ENCODE results near the gene MPC1.
A peak's percentile ranks its signal among the peaks of the same experiment; 100 is the strongest.
"Not testable (repeated sequence)": the region's sequence is repeated elsewhere in the genome, so short reads cannot be mapped to it uniquely, and the experiment has no call there.

The MPC1 gene

DNA sequence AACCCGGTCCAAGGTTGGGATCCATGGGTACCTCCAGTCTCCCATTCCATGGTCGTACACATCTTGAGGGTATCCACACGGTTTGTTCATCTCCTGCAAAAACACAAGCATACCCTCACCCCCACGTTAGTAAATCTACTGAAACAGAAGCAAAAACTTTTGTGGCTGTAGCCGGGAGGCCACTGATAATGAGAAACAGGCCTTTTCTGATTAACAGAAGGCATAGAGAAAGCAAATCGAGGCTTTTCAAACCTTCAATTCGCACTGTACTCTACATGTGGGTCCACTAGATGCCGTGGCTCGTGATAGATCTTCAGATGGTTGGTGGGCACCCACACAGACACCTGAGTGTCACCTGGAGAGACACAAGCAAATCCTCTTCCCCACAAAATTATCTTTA, 37.1 kb downstream of the MPC1 start:
- not testable (repeated sequence) for DNase-seq (ENCODE audit: low read depth in 2 of 2)

- DNase-seq (ENCODE audit: low read depth in 2 of 2) = not testable (repeated sequence)
Observed at GRCh38 chr6:166344921-166345320, 37.8 kb downstream of the MPC1 start.

GRCh38 chr6:166344240-166344639, 38.5 kb downstream of the MPC1 start:
- no peak for DNase-seq (ENCODE audit: low read depth in 2 of 2)

GRCh38 chr6:166343150-166343487, 39.6 kb downstream of the MPC1 start:
- DNase-seq (ENCODE audit: low read depth in 2 of 2) = no peak

- DNase-seq (ENCODE audit: low read depth in 2 of 2) = peak; percentile 59 to 74
Observed at GRCh38 chr6:166342349-166343149, 40.2 kb downstream of the MPC1 start, which contains the start of gene SFT2D1. TSS of gene SFT2D1 (minus strand) at chr6:166342545. CDS start at chr6:166342481, 64 bp downstream.

DNA sequence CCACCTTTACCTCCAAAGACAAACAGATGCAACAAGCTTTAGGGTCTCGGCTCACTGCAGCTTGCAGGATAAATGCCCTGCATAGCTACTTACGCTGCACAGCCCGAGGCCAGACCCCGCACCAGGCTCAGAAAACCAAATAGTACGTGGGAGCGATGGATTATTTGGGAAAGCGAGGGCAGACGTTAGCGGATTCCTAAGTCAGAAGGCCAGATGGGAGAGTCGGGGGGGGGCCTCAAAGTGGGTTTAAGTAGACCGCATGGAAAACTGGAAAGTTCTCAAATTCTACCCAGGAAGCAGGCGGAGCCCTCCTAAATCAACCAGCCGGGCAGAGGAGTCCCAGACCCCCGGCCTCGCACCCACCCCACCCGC, 40.8 kb downstream of the MPC1 start:
- DNase-seq (ENCODE audit: low read depth in 2 of 2) = no peak

DNA sequence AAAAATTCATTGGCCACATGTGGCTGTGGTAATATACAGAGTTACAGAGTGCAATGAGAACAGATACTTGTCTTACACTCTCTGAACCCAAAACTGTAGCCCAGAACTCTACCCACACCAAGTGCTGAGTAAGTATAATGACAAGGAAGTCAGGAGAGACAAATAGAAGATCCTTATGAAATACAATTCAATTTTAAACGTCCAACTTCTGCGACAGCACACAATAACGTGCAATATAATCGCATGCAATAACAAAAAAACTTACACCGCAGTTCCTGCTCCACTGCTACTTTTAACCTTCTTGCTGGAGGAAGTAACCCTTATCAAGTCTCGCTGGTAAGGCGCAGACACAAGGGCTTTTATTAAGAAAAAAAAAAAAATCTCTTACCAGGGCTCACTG, 41.3 kb downstream of the MPC1 start:
- DNase-seq (ENCODE audit: low read depth in 2 of 2) = no peak

GRCh38 chr6:166338854-166339253, 43.9 kb downstream of the MPC1 start:
- DNase-seq (ENCODE audit: low read depth in 2 of 2) = no peak

DNA sequence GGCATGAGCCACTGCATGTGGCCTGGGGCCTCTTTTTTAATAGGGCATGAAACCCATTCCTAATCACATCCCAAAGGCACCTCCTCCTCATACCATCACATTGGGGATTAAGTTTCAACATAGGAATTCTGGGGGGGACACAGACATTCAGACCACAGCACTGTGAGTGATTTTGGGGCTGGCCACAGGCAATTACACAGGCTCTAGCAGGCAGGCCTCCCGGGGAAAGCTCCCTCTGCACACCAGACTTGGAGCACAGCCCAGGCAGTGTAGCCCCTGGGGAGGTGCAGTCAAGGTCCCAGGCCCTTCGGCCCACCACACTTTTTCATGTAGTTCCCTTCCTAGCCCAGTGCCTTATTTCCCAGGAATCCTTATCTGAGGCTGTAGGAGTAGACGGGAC, 45.9 kb downstream of the MPC1 start:
- no peak for DNase-seq (ENCODE audit: low read depth in 2 of 2)

DNA sequence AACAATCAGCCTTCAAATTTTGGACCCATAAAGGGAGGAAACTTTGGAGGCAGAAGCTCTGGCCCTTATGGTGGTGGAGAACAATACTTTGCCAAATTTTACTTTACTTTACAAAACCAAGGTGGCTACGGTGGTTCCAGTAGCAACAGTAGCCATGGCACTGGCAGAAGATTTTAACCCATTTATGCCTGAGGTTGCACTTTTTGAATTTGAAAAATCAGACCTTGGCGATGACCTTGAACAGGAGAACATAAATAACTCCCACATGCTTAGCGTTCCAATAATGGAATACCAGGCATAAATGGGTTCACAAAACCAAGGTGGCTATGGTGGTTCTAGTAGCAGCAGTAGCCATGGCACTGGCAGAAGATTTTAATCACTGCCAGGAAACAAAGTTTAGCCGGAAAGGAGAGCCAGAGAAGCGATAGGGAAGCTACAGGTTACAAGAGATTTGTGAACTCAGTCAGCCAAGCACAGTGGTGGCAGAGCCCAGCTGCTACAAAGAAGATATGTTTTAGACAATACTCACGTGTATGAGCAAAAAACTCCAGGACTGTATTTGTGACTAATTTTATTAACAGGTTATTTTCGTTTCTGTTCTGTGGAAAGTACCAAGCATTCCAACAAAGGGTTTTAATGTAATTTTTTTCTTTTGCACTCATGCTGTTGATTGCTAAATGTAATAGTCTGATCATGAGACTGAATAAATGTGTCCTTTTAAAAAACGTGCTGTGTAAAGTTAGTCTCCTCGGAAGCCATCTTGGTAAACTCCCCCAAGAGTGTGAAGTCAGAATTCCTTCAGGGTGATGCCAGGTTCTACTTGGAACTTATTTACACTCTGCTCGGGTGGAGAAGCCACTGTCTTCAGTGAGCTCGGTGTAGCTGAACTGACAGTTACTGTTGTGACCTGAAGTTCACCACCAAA, 47.1 kb downstream of the MPC1 start:
- DNase-seq (ENCODE audit: low read depth in 2 of 2) = no peak

DNA sequence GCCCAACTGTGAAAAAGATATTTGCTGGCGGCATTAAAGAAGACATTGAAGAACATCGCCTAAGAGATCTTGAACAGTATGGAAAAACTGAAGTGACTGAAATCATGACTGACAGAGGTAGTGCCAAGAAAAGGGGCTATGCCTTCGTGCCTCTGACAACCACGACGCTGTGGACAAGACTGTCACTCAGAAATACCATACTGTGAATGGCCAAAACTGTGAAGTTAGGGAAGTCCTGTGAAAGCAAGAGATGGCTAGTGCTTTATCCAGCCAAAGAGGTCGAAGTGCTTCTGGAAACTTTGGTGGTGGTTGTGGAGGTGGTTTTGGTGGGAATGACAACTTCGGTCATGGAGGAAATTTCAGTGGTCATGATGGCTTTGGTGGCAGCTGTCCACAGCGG, 47.9 kb downstream of the MPC1 start:
- DNase-seq (ENCODE audit: low read depth in 2 of 2) = no peak

- no peak for DNase-seq (ENCODE audit: low read depth in 2 of 2)
Observed at GRCh38 chr6:166333172-166333995, 49.4 kb downstream of the MPC1 start.

DNA sequence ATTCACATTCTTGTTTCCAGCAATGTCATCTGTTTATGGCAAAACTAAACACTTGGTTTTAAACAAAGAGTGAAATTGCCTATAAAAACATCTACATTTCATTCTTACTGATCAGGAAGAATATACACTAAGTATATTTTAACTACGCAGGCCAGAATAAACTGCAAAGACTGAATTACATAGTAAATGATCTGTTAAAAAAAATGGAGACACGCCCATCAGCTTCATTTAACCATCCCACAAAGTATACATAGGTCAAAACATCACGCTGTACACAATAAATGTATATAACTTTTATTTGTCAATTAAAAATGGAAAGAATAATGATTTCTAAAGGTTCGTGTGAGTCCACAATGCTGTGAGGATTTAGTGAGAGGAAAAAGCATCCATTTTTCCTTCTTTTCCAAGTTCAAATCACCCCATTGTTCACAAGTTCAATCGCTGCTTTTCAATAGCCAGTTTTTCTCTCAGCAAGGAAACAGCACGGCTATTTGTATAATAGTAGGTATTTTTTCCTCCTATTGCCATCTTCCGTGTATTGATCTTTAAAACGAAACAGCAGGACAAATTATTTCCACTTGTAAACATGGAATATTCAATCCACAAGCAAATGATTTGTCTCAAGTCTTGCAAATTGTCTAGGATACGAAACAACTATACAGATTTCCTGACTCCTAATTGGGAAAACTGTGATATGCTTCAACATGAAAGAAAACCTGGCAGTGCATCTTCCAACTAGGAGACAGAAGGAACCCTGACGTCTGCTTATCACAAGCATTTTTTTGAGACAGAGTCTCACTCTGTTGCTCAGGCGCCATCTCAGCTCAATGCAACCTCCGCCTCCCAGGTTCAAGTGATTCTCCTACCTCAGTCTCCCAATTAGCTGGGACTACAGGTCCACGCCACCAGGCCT, 51.0 kb downstream of the MPC1 start:
- no peak for DNase-seq (ENCODE audit: low read depth in 2 of 2)

GRCh38 chr6:166330612-166331011, 52.1 kb downstream of the MPC1 start:
- DNase-seq (ENCODE audit: low read depth in 2 of 2) = no peak

- DNase-seq (ENCODE audit: low read depth in 2 of 2) = no peak
Observed at GRCh38 chr6:166325383-166326042, 57.2 kb downstream of the MPC1 start.

DNA sequence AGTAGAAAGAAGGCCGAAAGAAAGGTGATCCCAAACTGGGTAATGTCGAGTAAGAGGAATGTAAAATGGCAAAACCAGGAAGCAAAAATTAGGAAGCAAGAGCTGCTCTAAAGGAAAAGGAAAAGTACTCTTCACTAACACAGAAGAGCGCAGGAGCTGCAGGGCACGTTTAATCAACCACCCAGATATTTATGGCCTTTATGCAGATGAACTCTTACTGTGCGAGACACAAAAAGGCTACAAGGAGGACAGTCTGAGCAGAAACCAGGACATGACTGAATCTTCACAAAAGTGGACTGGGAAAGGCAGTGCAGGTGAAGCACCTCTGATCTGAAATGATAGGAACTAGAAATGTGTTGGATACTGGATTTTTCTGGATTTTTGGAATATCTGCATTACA, 59.3 kb downstream of the MPC1 start:
- no peak for DNase-seq (ENCODE audit: low read depth in 2 of 2)

DNA sequence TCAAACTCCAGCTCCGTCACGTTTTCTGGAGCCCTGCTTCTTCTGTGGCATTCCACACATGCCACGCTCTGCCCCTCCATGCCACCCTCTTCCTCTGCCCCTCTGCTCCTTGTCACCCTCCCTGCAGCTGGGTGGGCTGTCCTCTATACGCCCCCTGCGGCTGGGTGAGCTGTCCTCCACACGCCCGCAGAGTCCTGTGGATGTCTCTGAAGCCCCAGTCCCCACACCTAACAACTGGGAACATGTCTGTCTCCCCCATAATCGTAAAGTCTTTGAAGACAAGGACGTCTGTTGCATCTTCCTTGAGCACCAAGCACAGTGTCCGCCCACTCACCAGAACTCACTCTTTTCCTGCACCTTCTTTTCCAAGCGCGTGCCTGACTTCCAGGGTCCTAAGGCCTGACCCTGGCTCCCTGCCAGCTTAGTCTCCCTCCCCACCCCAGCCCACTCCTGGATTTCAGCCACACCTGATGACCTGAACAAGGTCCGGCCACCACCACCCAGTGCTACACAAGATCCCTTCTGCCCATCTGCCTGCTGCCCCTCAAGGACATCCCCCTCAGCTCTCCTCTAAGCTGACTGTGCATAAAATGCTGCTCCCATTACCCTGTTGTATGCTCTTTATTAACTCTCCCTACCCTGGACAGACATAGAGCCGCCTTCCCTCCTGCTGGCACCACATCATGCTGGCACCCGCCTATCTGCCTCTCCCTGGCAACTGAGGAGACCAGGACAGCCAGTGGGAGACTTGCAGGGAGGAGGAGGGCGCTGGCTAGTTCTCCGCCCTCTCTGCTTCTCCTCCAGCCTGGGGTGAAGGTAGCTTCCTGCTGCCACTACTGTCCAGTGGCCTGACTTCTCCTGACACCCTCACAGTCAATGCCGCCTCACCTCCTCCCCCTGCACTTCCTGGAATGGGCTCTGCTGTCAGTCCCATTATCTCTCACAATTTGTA, 63.8 kb downstream of the MPC1 start:
- no peak for DNase-seq (ENCODE audit: low read depth in 2 of 2)

- DNase-seq (ENCODE audit: low read depth in 2 of 2) = no peak
Observed at GRCh38 chr6:166318227-166318626, 64.5 kb downstream of the MPC1 start.

Measured in stimulated activated CD4-positive, alpha-beta T cell treated with anti-CD3 and anti-CD28 coated beads, Interleukin-1b, Interleukin-23, amount 100 ng/mL, for 4 hours (primary cell).